HCT116 (cell line): Measurements from ENCODE around the gene TMEM132C. TPM values are rescaled to one million over a fixed set of nuclear protein-coding genes. Genes with fewer than 3 reads are reported as not detected.

Experiments
- ATAC-seq: fragments of 200-7000 bp; cut with Tn5 transposase; 2 replicates; pipeline ENCODE4 v1.9.1; 2020; ENCODE audit warnings: mild to moderate bottlenecking, moderate library complexity
- BruUV-seq: library from RNA; stranded (reverse); fragments of 400-500 nt; replicated peaks from 2 replicates; lab custom pipeline; 2021; lab: Mats Ljungman, UMichigan
- CTCF ChIA-PET: fragments of 300-600 bp; sonication (Branson Sonifier 250); formaldehyde crosslinking; loops from one replicate; lab custom pipeline; 2021; ENCODE audit warnings: antibody characterized with exemption; lab: Charles Lee
- POLR2A ChIA-PET: fragments of 300-600, 350-600 bp; sonication (Branson Sonifier 250); formaldehyde crosslinking; loops from one replicate; lab custom pipeline; 2021; ENCODE audit warnings: antibody characterized with exemption; lab: Charles Lee
- RAD21 ChIA-PET, 2 experiments: fragments of 300-600 bp; sonication (Branson Sonifier 250); formaldehyde crosslinking; loops; one replicate each; lab custom pipeline; 2023; ENCODE audit warnings: low total read pairs in 2 of 2; ENCODE audit not compliant: uncharacterized antibody in 2 of 2, unreplicated experiment in 2 of 2, low non-redundant PET in 1 of 2; lab: Charles Lee
- DNase-seq: peaks from one replicate; pipeline ENCODE4 v3.0.0-alpha.2; 2010; ENCODE audit warnings: low read depth, low spot score
- H2AFZ ChIP-seq: fragments of 200-600 bp; shearing (Covaris generic), sonication (generic); 2 replicates; pipeline ENCODE4 v1.6.1; 2017; ENCODE audit warnings: low read depth, mixed run types, mixed read lengths, antibody characterized with exemption, low read length; ENCODE audit not compliant: poor library complexity, severe bottlenecking
- H3K27ac ChIP-seq: 2 replicates; pipeline ENCODE4 v1.5.1; 2012; ENCODE audit warnings: low read depth, low read length
- H3K27me3 ChIP-seq: fragments of 200-600 bp; sonication (generic); 2 replicates; pipeline ENCODE4 v1.6.1; 2016; ENCODE audit warnings: mixed run types, low read length, mixed read lengths; ENCODE audit not compliant: insufficient read depth
- H3K36me3 ChIP-seq, 2 experiments: fragments of 200-500 bp in 1 of 2; fragments of 200-600 bp in 1 of 2; sonication (Bioruptor generic) in 1 of 2; sonication (generic) in 1 of 2; 2 replicates each; pipeline versions ENCODE4 v1.5.1 to v1.6.1; 2014 to 2016; ENCODE audit warnings: low read length in 2 of 2, inconsistent platforms in 1 of 2, mixed read lengths in 1 of 2, mixed run types in 1 of 2; ENCODE audit not compliant: insufficient read depth in 2 of 2, control insufficient read depth in 1 of 2
- H3K4me1 ChIP-seq, 2 experiments: fragments of 200-600 bp in 1 of 2; sonication (generic) in 1 of 2; 2 replicates each; pipeline versions ENCODE4 v1.5.1 to v1.6.1; 2012 to 2017; ENCODE audit warnings: low read length in 2 of 2, inconsistent platforms in 1 of 2, mild to moderate bottlenecking in 1 of 2, mixed read lengths in 1 of 2, mixed run types in 1 of 2, moderate library complexity in 1 of 2; ENCODE audit not compliant: insufficient read depth in 2 of 2, control insufficient read depth in 1 of 2
- H3K4me2 ChIP-seq: fragments of 200-600 bp; sonication (generic); 2 replicates; pipeline ENCODE4 v1.6.1; 2017; ENCODE audit warnings: mixed run types, low read length, mixed read lengths
- H3K4me3 ChIP-seq, 2 experiments: fragments of 200-600 bp in 1 of 2; sonication (generic) in 1 of 2; replicated peaks in 1 of 2; 2 replicates each; pipeline ENCODE4 v1.5.1; 2011 to 2016; ENCODE audit warnings: low read length in 2 of 2, control low read depth in 1 of 2, low read depth in 1 of 2, mild to moderate bottlenecking in 1 of 2, mixed read lengths in 1 of 2, mixed run types in 1 of 2
- H3K79me2 ChIP-seq: fragments of 200-600 bp; sonication (generic); 2 replicates; pipeline ENCODE4 v1.6.1; 2017; ENCODE audit warnings: mild to moderate bottlenecking, mixed run types, low read length, moderate library complexity, mixed read lengths; ENCODE audit not compliant: insufficient read depth
- H3K9ac ChIP-seq: fragments of 200-600 bp; sonication (generic); 2 replicates; pipeline ENCODE4 v1.6.1; 2016; ENCODE audit warnings: low read length, mixed read lengths
- H3K9me2 ChIP-seq: fragments of 200-600 bp; sonication (generic), shearing (Covaris generic); 2 replicates; pipeline ENCODE4 v1.6.1; 2017; ENCODE audit warnings: mixed run types, mild to moderate bottlenecking, moderate library complexity; ENCODE audit not compliant: insufficient read depth
- H3K9me3 ChIP-seq, 2 experiments: fragments of 200-500 bp in 1 of 2; fragments of 200-600 bp in 1 of 2; sonication (Bioruptor generic) in 1 of 2; sonication (generic) in 1 of 2; 2 replicates each; pipeline ENCODE4 v1.6.1; 2014 to 2017; ENCODE audit warnings: low read length in 2 of 2, mixed read lengths in 2 of 2, inconsistent platforms in 1 of 2, low read depth in 1 of 2, mild to moderate bottlenecking in 1 of 2, mixed run types in 1 of 2, moderate library complexity in 1 of 2; ENCODE audit not compliant: control insufficient read depth in 1 of 2, insufficient read depth in 1 of 2
- H4K20me1 ChIP-seq: fragments of 200-600 bp; sonication (generic), shearing (Covaris generic); 2 replicates; pipeline ENCODE4 v1.6.1; 2017; ENCODE audit warnings: mixed run types, mild to moderate bottlenecking, moderate library complexity; ENCODE audit not compliant: insufficient read depth
- ATF3 ChIP-seq: IDR thresholded peaks from 2 replicates; pipeline ENCODE4 v1.6.1; 2012
- CBX3 ChIP-seq: IDR thresholded peaks from 2 replicates; pipeline ENCODE4 v1.6.1; 2012; ENCODE audit warnings: low read depth
- EGR1 ChIP-seq: IDR thresholded peaks from 2 replicates; pipeline ENCODE4 v1.6.1; 2012; ENCODE audit warnings: low read depth
- ELF1 ChIP-seq: IDR thresholded peaks from 2 replicates; pipeline ENCODE4 v1.6.1; 2012; ENCODE audit warnings: low read depth, borderline replicate concordance
- EZH2 ChIP-seq: fragments of 200-600 bp; sonication (generic); IDR thresholded peaks from 2 replicates; pipeline ENCODE4 v1.6.1; 2017; ENCODE audit warnings: antibody characterized with exemption, mixed run types
- EZH2phosphoT487 ChIP-seq: fragments of 200-600 bp; IDR thresholded peaks from 2 replicates; pipeline ENCODE4 v1.6.1; 2018; ENCODE audit warnings: antibody characterized with exemption, borderline replicate concordance
- FOSL1 ChIP-seq: IDR thresholded peaks from 2 replicates; pipeline ENCODE4 v1.6.1; 2012; ENCODE audit warnings: low read depth
- POLR2A ChIP-seq: IDR thresholded peaks from 2 replicates; pipeline ENCODE4 v1.7.0; 2011; ENCODE audit warnings: borderline replicate concordance; ENCODE audit not compliant: insufficient read depth, insufficient read length; ENCODE audit errors: extremely low read depth
- SP1 ChIP-seq: IDR thresholded peaks from 2 replicates; pipeline ENCODE4 v1.6.1; 2012; ENCODE audit warnings: low read depth
- ZFX ChIP-seq: fragments of 450-650 bp; IDR thresholded peaks from 2 replicates; pipeline ENCODE4 v1.6.1; 2017
- ZNF274 ChIP-seq: fragments of 200-500 bp; sonication (Bioruptor generic); IDR thresholded peaks from 2 replicates; pipeline ENCODE4 v1.6.1; 2014; ENCODE audit warnings: mild to moderate bottlenecking, low read depth, low read length, inconsistent platforms
- intact Hi-C: fragments of 100-400 bp; cut with micrococcal nuclease; formaldehyde crosslinking; loops from 2 replicates; pipeline ENCODE4 v1.10.0; 2022
- total RNA-seq: library from RNA; stranded (reverse); gene quantifications from one replicate; pipeline ENCODE4 v1.2.1, GENCODE V29; 2021; ENCODE audit not compliant: unreplicated experiment
- TF ChIP-seq, protein P1 (sequence below): IDR thresholded peaks from 2 replicates; pipeline ENCODE4 v1.6.1; 2011; ENCODE audit warnings: mild to moderate bottlenecking, low read length, moderate library complexity; ENCODE audit not compliant: insufficient replicate concordance; ENCODE audit errors: extremely low read depth

TMEM132C gene
- total RNA-seq, 1 experiment from 2014 or later = not detected

GRCh38 chr12:128698301-128698972 lies 431.5 kb downstream of the TMEM132C start:
- Histone ChIP-seq H3K36me3 (no peaks in the 10 kb centered on the region), H3K79me2 (no peaks in the 10 kb centered on the region), H3K27ac (no peak overlapping the region), H4K20me1 (no peaks in the 10 kb centered on the region), H3K9ac (no peak overlapping the region), H3K4me3 (no peak overlapping the region), H3K4me2 (no peak overlapping the region), H3K9me3 (peaks cover 0 to 4% of the 10 kb centered on the region in 2 experiments; a peak in 2 of 4 replicates), H3K9me2 (no peaks in the 10 kb centered on the region), H2AFZ (no peak overlapping the region), H3K4me1 (no peaks in the 10 kb centered on the region), H3K27me3 (no peaks in the 10 kb centered on the region)
- TF ChIP-seq EZH2 (no peak), ELF1 (no peak), POLR2A (no peak), EGR1 (no peak), EZH2phosphoT487 (no peak), FOSL1 (no peak), ZNF274 (no peak), CBX3 (no peak), SP1 (no peak), ATF3 (no peak), ZFX (no peak)
- TF ChIP-seq, protein P1, sequence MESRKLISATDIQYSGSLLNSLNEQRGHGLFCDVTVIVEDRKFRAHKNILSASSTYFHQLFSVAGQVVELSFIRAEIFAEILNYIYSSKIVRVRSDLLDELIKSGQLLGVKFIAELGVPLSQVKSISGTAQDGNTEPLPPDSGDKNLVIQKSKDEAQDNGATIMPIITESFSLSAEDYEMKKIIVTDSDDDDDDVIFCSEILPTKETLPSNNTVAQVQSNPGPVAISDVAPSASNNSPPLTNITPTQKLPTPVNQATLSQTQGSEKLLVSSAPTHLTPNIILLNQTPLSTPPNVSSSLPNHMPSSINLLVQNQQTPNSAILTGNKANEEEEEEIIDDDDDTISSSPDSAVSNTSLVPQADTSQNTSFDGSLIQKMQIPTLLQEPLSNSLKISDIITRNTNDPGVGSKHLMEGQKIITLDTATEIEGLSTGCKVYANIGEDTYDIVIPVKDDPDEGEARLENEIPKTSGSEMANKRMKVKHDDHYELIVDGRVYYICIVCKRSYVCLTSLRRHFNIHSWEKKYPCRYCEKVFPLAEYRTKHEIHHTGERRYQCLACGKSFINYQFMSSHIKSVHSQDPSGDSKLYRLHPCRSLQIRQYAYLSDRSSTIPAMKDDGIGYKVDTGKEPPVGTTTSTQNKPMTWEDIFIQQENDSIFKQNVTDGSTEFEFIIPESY = no peak
- ChIA-PET CTCF (no interaction called here), RAD21 (no interaction called here), POLR2A (no interaction called here)
- no peak for ATAC-seq
- no TSS peak for BruUV-seq
- intact Hi-C loops = no loop called here
- no peak for DNase-seq
